DND-41 (cell line): Measurements from ENCODE around the gene POLA2.

ENCODE experiments used
- ATAC-seq: fragments of 200-7000 bp; cut with Tn5 transposase; 3 replicates; pipeline ENCODE4 v1.9.1; 2021; ENCODE audit warnings: low read depth; ENCODE audit not compliant: insufficient read depth
- DNase-seq: peaks from one replicate; pipeline ENCODE4 v3.0.0-alpha.2; 2020
- H2AFZ ChIP-seq: 2 replicates; pipeline ENCODE4 v1.6.0; 2012; ENCODE audit warnings: low read depth, low read length
- H3K27ac ChIP-seq: 2 replicates; pipeline ENCODE4 v1.5.1; 2012; ENCODE audit warnings: low read length, inconsistent platforms
- H3K27me3 ChIP-seq: fragments of 200-600 bp; sonication (generic); 2 replicates; pipeline ENCODE4 v1.6.0; 2012; ENCODE audit warnings: low read length, mild to moderate bottlenecking, inconsistent platforms; ENCODE audit not compliant: insufficient read depth, poor library complexity
- H3K36me3 ChIP-seq: 2 replicates; pipeline ENCODE4 v1.5.1; 2012; ENCODE audit warnings: low read length, inconsistent platforms; ENCODE audit not compliant: insufficient read depth
- H3K4me1 ChIP-seq: 2 replicates; pipeline ENCODE4 v1.5.1; 2012; ENCODE audit warnings: mild to moderate bottlenecking, low read length; ENCODE audit not compliant: insufficient read depth
- H3K4me2 ChIP-seq: 2 replicates; pipeline ENCODE4 v1.6.0; 2012; ENCODE audit warnings: mild to moderate bottlenecking, moderate library complexity, low read length, inconsistent platforms; ENCODE audit not compliant: insufficient read depth
- H3K4me3 ChIP-seq, 2 experiments: fragments of 200-600 bp in 1 of 2; shearing (Covaris generic) in 1 of 2; 2 replicates each; pipeline ENCODE4 v1.5.1; 2012 to 2016; ENCODE audit warnings: inconsistent platforms in 2 of 2, low read length in 2 of 2, mild to moderate bottlenecking in 2 of 2, low read depth in 1 of 2, moderate library complexity in 1 of 2
- H3K79me2 ChIP-seq: 2 replicates; pipeline ENCODE4 v1.6.0; 2012; ENCODE audit warnings: low read length, inconsistent platforms; ENCODE audit not compliant: insufficient read depth
- H3K9ac ChIP-seq: 2 replicates; pipeline ENCODE4 v1.6.0; 2012; ENCODE audit warnings: low read depth, mild to moderate bottlenecking, inconsistent platforms, low read length, moderate library complexity
- H3K9me3 ChIP-seq: 2 replicates; pipeline ENCODE4 v1.5.1; 2012; ENCODE audit warnings: low read length, moderate library complexity, mild to moderate bottlenecking, inconsistent platforms; ENCODE audit not compliant: insufficient read depth, severe bottlenecking
- H4K20me1 ChIP-seq: 2 replicates; pipeline ENCODE4 v1.6.0; 2012; ENCODE audit warnings: low read length; ENCODE audit not compliant: insufficient read depth
- CTCF ChIP-seq: IDR thresholded peaks from 2 replicates; pipeline ENCODE4 v1.5.1; 2012; ENCODE audit warnings: borderline replicate concordance, low read length, moderate library complexity, mild to moderate bottlenecking; ENCODE audit not compliant: poor library complexity, severe bottlenecking; ENCODE audit errors: extremely low read depth
- EZH2 ChIP-seq: IDR thresholded peaks from 3 replicates; pipeline ENCODE4 v1.6.1; 2012; ENCODE audit warnings: borderline replicate concordance, low read depth, mild to moderate bottlenecking, moderate library complexity, low read length, inconsistent platforms; ENCODE audit not compliant: severe bottlenecking

Gene POLA2

DNA sequence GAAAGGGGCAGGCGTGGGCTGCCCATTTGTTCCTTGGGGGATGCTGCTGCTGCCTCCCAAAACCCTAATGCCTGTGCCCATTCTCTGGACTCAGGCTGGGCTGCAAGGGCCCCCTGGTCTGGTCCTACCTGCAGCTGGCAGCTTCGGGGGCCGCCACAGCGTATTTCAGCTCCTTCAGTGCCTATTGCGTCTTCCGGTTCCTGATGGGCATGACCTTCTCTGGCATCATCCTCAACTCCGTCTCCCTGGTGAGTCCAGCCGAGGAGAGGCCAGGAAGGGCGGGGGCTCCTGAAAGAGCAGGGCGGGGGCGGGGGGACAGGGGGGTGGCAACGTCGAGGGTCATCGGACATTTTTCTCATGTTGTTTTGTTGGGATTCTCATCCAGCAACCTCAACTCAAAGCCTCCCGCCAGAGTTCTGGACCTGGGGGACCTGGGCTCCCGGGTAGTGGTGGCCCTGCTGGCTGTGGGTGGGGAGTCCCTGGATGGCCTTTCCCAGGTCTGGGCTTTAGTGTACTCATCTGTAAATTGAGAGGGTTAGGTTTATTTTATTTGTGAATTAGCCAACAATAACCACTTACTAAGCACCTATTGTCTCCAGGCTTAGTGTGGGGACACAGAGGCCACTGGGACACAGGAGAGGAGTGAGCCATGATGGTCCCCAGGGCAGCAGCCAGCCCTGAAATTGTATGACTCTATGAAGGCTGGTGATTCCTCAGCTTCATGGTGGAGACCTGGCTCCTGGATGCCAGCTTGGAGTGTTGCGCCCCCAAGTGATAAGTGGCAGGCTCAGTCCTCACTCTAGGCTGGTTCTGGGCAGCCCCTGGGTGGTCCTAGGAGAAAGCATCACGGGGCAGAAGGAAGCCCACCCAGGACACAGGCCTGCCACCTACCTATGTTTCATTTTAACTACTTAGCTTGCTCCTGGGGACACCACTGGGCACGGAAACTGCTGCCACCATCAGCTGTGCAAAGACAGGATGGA, 44.0 kb upstream of the POLA2 start:
- TF ChIP-seq CTCF (peak; percentile 6), EZH2 (no peak)
- no peak overlapping the region for H3K4me2 ChIP-seq
- ATAC-seq (no peak), DNase-seq (no peak)
- no peaks in the 10 kb centered on the region for H3K9me3 ChIP-seq
- no peaks in the 10 kb centered on the region for H4K20me1 ChIP-seq
- no peaks in the 10 kb centered on the region for H3K79me2 ChIP-seq
- H3K27me3 ChIP-seq, result no peaks in the 10 kb centered on the region
- H2AFZ ChIP-seq, result no peak overlapping the region
- no peaks in the 10 kb centered on the region for H3K36me3 ChIP-seq
- no peak overlapping the region for H3K4me3 ChIP-seq
- no peak overlapping the region for H3K9ac ChIP-seq
- no peaks in the 10 kb centered on the region for H3K4me1 ChIP-seq
- no peak overlapping the region for H3K27ac ChIP-seq

- DNase-seq (no peak), ATAC-seq (no peak)
- no peaks in the 10 kb centered on the region for H3K27me3 ChIP-seq
- no peaks in the 10 kb centered on the region for H4K20me1 ChIP-seq
- H3K36me3 ChIP-seq, result no peaks in the 10 kb centered on the region
- no peak overlapping the region for H3K27ac ChIP-seq
- no peak overlapping the region for H3K4me3 ChIP-seq
- H3K4me1 ChIP-seq, result no peaks in the 10 kb centered on the region
- no peak overlapping the region for H3K4me2 ChIP-seq
- no peak overlapping the region for H3K9ac ChIP-seq
- H2AFZ ChIP-seq, result no peak overlapping the region
- H3K9me3 ChIP-seq, result no peaks in the 10 kb centered on the region
- no peaks in the 10 kb centered on the region for H3K79me2 ChIP-seq
- TF ChIP-seq EZH2 (no peak), CTCF (no peak)
These were observed 43.3 kb upstream of the POLA2 start for GRCh38 chr11:65218446-65218845.

DNA sequence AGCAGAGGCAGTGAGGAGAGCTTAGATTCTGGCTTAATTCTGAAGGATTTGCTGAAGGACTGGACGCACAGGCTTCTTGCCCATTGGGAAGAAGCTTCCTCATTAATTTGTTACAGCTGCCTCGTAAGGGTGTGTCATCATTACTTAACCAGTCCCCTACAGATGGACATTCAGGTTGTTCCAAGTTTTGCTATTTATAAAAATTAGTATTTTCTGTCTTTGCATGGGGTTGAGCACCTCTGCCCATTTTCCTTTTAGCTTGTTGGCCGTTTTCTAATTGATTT, 41.9 kb upstream of the POLA2 start:
- ATAC-seq (no peak), DNase-seq (no peak)
- Histone ChIP-seq H3K4me3 (no peak overlapping the region), H3K9ac (no peak overlapping the region), H2AFZ (no peak overlapping the region), H3K4me1 (no peaks in the 10 kb centered on the region), H3K36me3 (no peaks in the 10 kb centered on the region), H3K9me3 (no peaks in the 10 kb centered on the region), H3K27ac (no peak overlapping the region), H3K27me3 (peaks cover under 1% of the 10 kb centered on the region), H4K20me1 (no peaks in the 10 kb centered on the region), H3K4me2 (no peak overlapping the region), H3K79me2 (no peaks in the 10 kb centered on the region)
- TF ChIP-seq CTCF, result no peak
- TF ChIP-seq EZH2, result no peak
